ENCODE measurements around the gene AP2B1.

DNA sequence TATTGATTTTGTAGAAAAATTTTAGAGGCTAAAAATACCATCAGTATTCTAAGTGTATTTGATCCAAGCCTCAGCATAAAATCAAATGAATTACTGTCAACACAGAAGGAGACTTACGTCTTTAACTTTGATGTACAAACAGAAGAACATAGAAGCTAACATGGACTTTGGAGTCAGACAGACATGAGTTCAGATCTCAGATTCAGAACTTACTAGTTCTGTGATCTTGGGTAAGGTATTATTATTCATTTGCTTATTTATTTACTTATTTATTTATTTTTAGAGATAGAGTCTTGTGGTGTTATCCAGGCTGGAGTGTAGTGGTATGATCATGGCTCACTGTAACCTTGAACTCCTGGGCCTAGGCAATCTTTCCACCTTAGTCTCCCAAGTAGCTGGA lies 45.7 kb upstream of the AP2B1 start:
- TF ChIP-seq, protein P1, sequence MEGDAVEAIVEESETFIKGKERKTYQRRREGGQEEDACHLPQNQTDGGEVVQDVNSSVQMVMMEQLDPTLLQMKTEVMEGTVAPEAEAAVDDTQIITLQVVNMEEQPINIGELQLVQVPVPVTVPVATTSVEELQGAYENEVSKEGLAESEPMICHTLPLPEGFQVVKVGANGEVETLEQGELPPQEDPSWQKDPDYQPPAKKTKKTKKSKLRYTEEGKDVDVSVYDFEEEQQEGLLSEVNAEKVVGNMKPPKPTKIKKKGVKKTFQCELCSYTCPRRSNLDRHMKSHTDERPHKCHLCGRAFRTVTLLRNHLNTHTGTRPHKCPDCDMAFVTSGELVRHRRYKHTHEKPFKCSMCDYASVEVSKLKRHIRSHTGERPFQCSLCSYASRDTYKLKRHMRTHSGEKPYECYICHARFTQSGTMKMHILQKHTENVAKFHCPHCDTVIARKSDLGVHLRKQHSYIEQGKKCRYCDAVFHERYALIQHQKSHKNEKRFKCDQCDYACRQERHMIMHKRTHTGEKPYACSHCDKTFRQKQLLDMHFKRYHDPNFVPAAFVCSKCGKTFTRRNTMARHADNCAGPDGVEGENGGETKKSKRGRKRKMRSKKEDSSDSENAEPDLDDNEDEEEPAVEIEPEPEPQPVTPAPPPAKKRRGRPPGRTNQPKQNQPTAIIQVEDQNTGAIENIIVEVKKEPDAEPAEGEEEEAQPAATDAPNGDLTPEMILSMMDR (IDR thresholded peaks at IDR 0.05; ENCODE audit: insufficient read depth, low read length, poor library complexity, severe bottlenecking): no peak
- no peak for TF ChIP-seq EZH2phosphoT487 (conservative IDR thresholded peaks at IDR 0.05; ENCODE audit: low read length)

Data from SU-DHL-6 (cell line).